Neural cell (in vitro differentiated cells): ENCODE measurements around the gene MTRR. TPM values are rescaled to one million over a fixed set of nuclear protein-coding genes. Genes with fewer than 3 reads are reported as not detected.
A peak's percentile ranks its signal among the peaks of the same experiment; 100 is the strongest.

ENCODE experiments used
- H2AFZ ChIP-seq: fragments of 200-600, 300-800 bp; sonication (generic), shearing (Covaris generic); 2 replicates; pipeline ENCODE4 v1.6.0; 2014; ENCODE audit warnings: low read depth, mild to moderate bottlenecking, antibody characterized with exemption, low read length, moderate library complexity
- H3F3A ChIP-seq: fragments of 200-600 bp; shearing (Covaris generic); 2 replicates; pipeline ENCODE4 v1.6.1; 2016; ENCODE audit warnings: mild to moderate bottlenecking, moderate library complexity, mixed read lengths, antibody characterized with exemption, low read length; ENCODE audit not compliant: insufficient read depth, poor library complexity, severe bottlenecking
- H3K27ac ChIP-seq: fragments of 200-600, 300-800 bp; sonication (generic), shearing (Covaris generic); 2 replicates; pipeline ENCODE4 v1.5.1; 2014; ENCODE audit warnings: mild to moderate bottlenecking, low read length, moderate library complexity
- H3K27me3 ChIP-seq: fragments of 300-800, 200-600 bp; sonication (generic), shearing (Covaris generic); 2 replicates; pipeline ENCODE4 v1.6.0; 2014; ENCODE audit warnings: mild to moderate bottlenecking, low read depth, low read length, moderate library complexity; ENCODE audit not compliant: insufficient read depth
- H3K36me3 ChIP-seq: fragments of 300-800, 200-600 bp; sonication (generic), shearing (Covaris generic); 2 replicates; pipeline ENCODE4 v1.5.1; 2014; ENCODE audit warnings: mild to moderate bottlenecking, antibody characterized with exemption, low read length, moderate library complexity; ENCODE audit not compliant: insufficient read depth
- H3K4me2 ChIP-seq: fragments of 300-800, 200-600 bp; sonication (generic), shearing (Covaris generic); 2 replicates; pipeline ENCODE4 v1.6.0; 2014; ENCODE audit warnings: mild to moderate bottlenecking, low read length
- H3K4me3 ChIP-seq: fragments of 300-800, 200-600 bp; sonication (generic), shearing (Covaris generic); 2 replicates; pipeline ENCODE4 v1.5.1; 2014; ENCODE audit warnings: mild to moderate bottlenecking, low read length, moderate library complexity
- H3K79me2 ChIP-seq: fragments of 200-600 bp; shearing (Covaris generic); replicated peaks from 2 replicates; pipeline ENCODE4 v1.6.0; 2014; ENCODE audit warnings: mild to moderate bottlenecking, low read length, moderate library complexity; ENCODE audit not compliant: insufficient read depth
- H3K9ac ChIP-seq: fragments of 300-800, 200-600 bp; sonication (generic), shearing (Covaris generic); 2 replicates; pipeline ENCODE4 v1.6.1; 2016; ENCODE audit warnings: mild to moderate bottlenecking, low read length, mixed read lengths
- H3K9me2 ChIP-seq: fragments of 200-600 bp; shearing (Covaris generic); 2 replicates; pipeline ENCODE4 v1.6.1; 2016; ENCODE audit warnings: mild to moderate bottlenecking, low read length, mixed read lengths; ENCODE audit not compliant: insufficient read depth
- H3K9me3 ChIP-seq: fragments of 200-600, 300-800 bp; sonication (generic), shearing (Covaris generic); 2 replicates; pipeline ENCODE4 v1.6.1; 2016; ENCODE audit warnings: mild to moderate bottlenecking, mixed run types, low read length, moderate library complexity, mixed read lengths
- H4K20me1 ChIP-seq: fragments of 200-600 bp; shearing (Covaris generic); 2 replicates; pipeline ENCODE4 v1.6.1; 2016; ENCODE audit warnings: mild to moderate bottlenecking, mixed run types; ENCODE audit not compliant: insufficient read depth
- CTCF ChIP-seq: fragments of 450-650 bp; IDR thresholded peaks from 2 replicates; pipeline ENCODE4 v1.5.1; 2014; ENCODE audit warnings: antibody characterized with exemption, mild to moderate bottlenecking, moderate library complexity; ENCODE audit not compliant: poor library complexity, severe bottlenecking
- EP300 ChIP-seq: fragments of 450-650 bp; conservative IDR thresholded peaks from 2 replicates; pipeline ENCODE4 v1.6.1; 2014; ENCODE audit warnings: antibody characterized with exemption, mild to moderate bottlenecking, moderate library complexity; ENCODE audit not compliant: poor library complexity, severe bottlenecking
- EZH2 ChIP-seq: fragments of 200-600, 300-800 bp; shearing (Covaris generic), sonication (generic); IDR thresholded peaks from 2 replicates; pipeline ENCODE4 v1.6.1; 2014; ENCODE audit warnings: antibody characterized with exemption, low read length, borderline replicate concordance, mild to moderate bottlenecking; ENCODE audit not compliant: insufficient read depth, poor library complexity, severe bottlenecking
- MXI1 ChIP-seq: fragments of 450-650 bp; conservative IDR thresholded peaks from 2 replicates; pipeline ENCODE4 v1.6.1; 2014; ENCODE audit warnings: antibody characterized with exemption, mild to moderate bottlenecking; ENCODE audit not compliant: poor library complexity, severe bottlenecking
- POLR2AphosphoS5 ChIP-seq: IDR thresholded peaks from 2 replicates; pipeline ENCODE4 v1.6.1; 2012
- RAD21 ChIP-seq: fragments of 450-650 bp; conservative IDR thresholded peaks from 2 replicates; pipeline ENCODE4 v1.6.1; 2014; ENCODE audit warnings: antibody characterized with exemption, mild to moderate bottlenecking, moderate library complexity
- REST ChIP-seq: IDR thresholded peaks from 2 replicates; pipeline ENCODE4 v1.6.1; 2012; ENCODE audit warnings: borderline replicate concordance
- SMC3 ChIP-seq: fragments of 450-650 bp; conservative IDR thresholded peaks from 2 replicates; pipeline ENCODE4 v1.6.1; 2014; ENCODE audit warnings: antibody characterized with exemption, mild to moderate bottlenecking, moderate library complexity; ENCODE audit not compliant: poor library complexity
- TAF1 ChIP-seq: IDR thresholded peaks from 2 replicates; pipeline ENCODE4 v1.6.1; 2012; ENCODE audit warnings: low read depth
- polyA minus RNA-seq: library from RNA; depleted of rRNA, polyadenylated mRNA; stranded (reverse); fragments of >200 nt; gene quantifications from 2 replicates; pipeline ENCODE4 v1.2.3, GENCODE V29; 2014
- polyA plus RNA-seq: library from polyadenylated mRNA; depleted of rRNA; stranded (reverse); fragments of >200 nt; gene quantifications from 2 replicates; pipeline ENCODE4 v1.2.3, GENCODE V29; 2014

Gene MTRR
- polyA plus RNA-seq (34.1 and 36.1 TPM in 2 replicates), polyA minus RNA-seq (48.5 and 74.0 TPM in 2 replicates)

- TF ChIP-seq EP300 (peak; percentile 32), CTCF (peak; percentile 26), POLR2AphosphoS5 (peak; percentile 74), SMC3 (no peak), RAD21 (no peak), TAF1 (peak; percentile 59), MXI1 (peak; percentile 96), EZH2 (no peak), REST (peak; percentile 19)
- peaks cover 29% of the 10 kb centered on the region for H3K79me2 ChIP-seq
- H3K9me3 ChIP-seq, result no peaks in the 10 kb centered on the region
- peak within 1 kb of the TSS; percentile 75 for H2AFZ ChIP-seq
- H3K4me2 ChIP-seq, result peak within 1 kb of the TSS; percentile 94
- H3F3A ChIP-seq, result no peaks in the 10 kb centered on the region
- H3K4me3 ChIP-seq, result peak within 1 kb of the TSS; percentile 91
- no peaks in the 10 kb centered on the region for H3K36me3 ChIP-seq
- H3K27me3 ChIP-seq, result no peaks in the 10 kb centered on the region
- H3K9me2 ChIP-seq, result no peaks in the 10 kb centered on the region
- H3K27ac ChIP-seq, result peak within 1 kb of the TSS; percentile 31
- H3K9ac ChIP-seq, result peak within 1 kb of the TSS; percentile 75
- no peaks in the 10 kb centered on the region for H4K20me1 ChIP-seq
These were observed at the start of gene MTRR, which contains the start of gene FASTKD3 for GRCh38 chr5:7868773-7869473. MTRR (plus strand) TSS chr5:7869148; CDS start chr5:7870795, 1,647 bp downstream. FASTKD3 (minus strand) TSS chr5:7869031; CDS start chr5:7868083, 948 bp downstream.

- Histone ChIP-seq H3K79me2 (no peaks in the 10 kb centered on the region), H3K36me3 (no peaks in the 10 kb centered on the region), H3K27ac (no peak overlapping the region), H3K9me2 (no peaks in the 10 kb centered on the region), H4K20me1 (no peaks in the 10 kb centered on the region), H3K9me3 (no peaks in the 10 kb centered on the region), H3K9ac (no peak overlapping the region), H3K4me3 (no peak overlapping the region), H3K4me2 (no peak overlapping the region), H2AFZ (no peak overlapping the region), H3K27me3 (no peaks in the 10 kb centered on the region), H3F3A (no peaks in the 10 kb centered on the region)
- TF ChIP-seq EP300, result no peak
- TF ChIP-seq SMC3, result no peak
- TF ChIP-seq CTCF, result no peak
- no peak for TF ChIP-seq RAD21
- no peak for TF ChIP-seq TAF1
- no peak for TF ChIP-seq EZH2
- no peak for TF ChIP-seq REST
- TF ChIP-seq MXI1, result no peak
- no peak for TF ChIP-seq POLR2AphosphoS5
These were observed 46.5 kb upstream of the MTRR start for GRCh38 chr5:7822449-7822848.
